RKO (cell line): Measurements from ENCODE around the gene TMF1.
A peak's percentile ranks its signal among the peaks of the same experiment; 100 is the strongest.

ENCODE experiments used
- DNase-seq: peaks from one replicate; pipeline ENCODE4 v3.0.0-alpha.2; 2016; ENCODE audit warnings: low spot score

TMF1 gene

GRCh38 chr3:69081583-69082262 is 29.6 kb upstream of the TMF1 start:
- DNase-seq = peak; percentile 61

GRCh38 chr3:69080233-69080920 is 28.2 kb upstream of the TMF1 start, which contains the start of gene UBA3:
Gene UBA3 (minus strand): TSS chr3:69080365. CDS start chr3:69080353, 12 bp downstream.
- DNase-seq = peak; percentile 89

GRCh38 chr3:69079269-69080159 is 27.4 kb upstream of the TMF1 start:
- peak; percentile 45 for DNase-seq

- no peak for DNase-seq
These were observed 20.8 kb upstream of the TMF1 start for GRCh38 chr3:69072928-69073327.

GRCh38 chr3:69066121-69066520 is 14.0 kb upstream of the TMF1 start:
- DNase-seq = no peak

- no peak for DNase-seq
These were observed 13.3 kb upstream of the TMF1 start for GRCh38 chr3:69065318-69065964.

- no peak for DNase-seq
These were observed 11.5 kb upstream of the TMF1 start for GRCh38 chr3:69063636-69064035.

GRCh38 chr3:69059688-69060087 is 7.6 kb upstream of the TMF1 start:
- DNase-seq = no peak

- DNase-seq = no peak
These were observed 6.8 kb upstream of the TMF1 start for GRCh38 chr3:69058947-69059224.

- DNase-seq = no peak
These were observed 6.2 kb upstream of the TMF1 start for GRCh38 chr3:69058180-69058946.

- no peak for DNase-seq
These were observed 352 bp upstream of the TMF1 start for GRCh38 chr3:69052472-69052898.

- DNase-seq = no peak
These were observed 3.1 kb downstream of the TMF1 start for GRCh38 chr3:69048990-69049389.

GRCh38 chr3:69044608-69045007 is 7.5 kb downstream of the TMF1 start:
- DNase-seq = no peak

GRCh38 chr3:69033470-69033869 is 18.7 kb downstream of the TMF1 start:
- DNase-seq = peak; percentile 63

- no peak for DNase-seq
These were observed 19.4 kb downstream of the TMF1 start for GRCh38 chr3:69032737-69033136.

- no peak for DNase-seq
These were observed 20.0 kb downstream of the TMF1 start for GRCh38 chr3:69032142-69032541.

- no peak for DNase-seq
These were observed 20.5 kb downstream of the TMF1 start for GRCh38 chr3:69031635-69032034.

GRCh38 chr3:69020857-69021256 is 31.3 kb downstream of the TMF1 start:
- no peak for DNase-seq

- DNase-seq = peak; percentile 48
These were observed 31.7 kb downstream of the TMF1 start for GRCh38 chr3:69020424-69020823.

- DNase-seq = no peak
These were observed 35.2 kb downstream of the TMF1 start for GRCh38 chr3:69016901-69017300.

- DNase-seq = no peak
These were observed 36.0 kb downstream of the TMF1 start for GRCh38 chr3:69016102-69016501.
